HepG2 (cell line): Measurements from ENCODE around the gene ZNF141. TPM values are rescaled to one million over a fixed set of nuclear protein-coding genes. Genes with fewer than 3 reads are reported as not detected.

Experiments used
- ATAC-seq: fragments of 200-7000 bp; cut with Tn5 transposase; 3 replicates; pipeline ENCODE4 v1.9.1; 2020; ENCODE audit warnings: mild to moderate bottlenecking, moderate library complexity
- BruUV-seq: library from RNA; stranded (reverse); fragments of 400-500 nt; replicated peaks from 2 replicates; lab custom pipeline; 2021; lab: Mats Ljungman, UMichigan
- CTCF ChIA-PET: fragments of 300-600 bp; formaldehyde crosslinking; extraction: SDS; loops from one replicate; lab custom pipeline; 2021; ENCODE audit warnings: low total read pairs, inconsistent platforms, low intra/inter-chr PET ratio; lab: Yijun Ruan, JAX
- POLR2A ChIA-PET: fragments of 350-600 bp; sonication (Branson Sonifier 250); formaldehyde crosslinking; loops from one replicate; lab custom pipeline; 2020; ENCODE audit warnings: antibody characterized with exemption, inconsistent platforms; lab: Yijun Ruan, JAX
- DNase-seq: peaks from one replicate; pipeline ENCODE4 v3.0.0-alpha.2; 2015; ENCODE audit warnings: low spot score
- FAIRE-seq: peaks from 3 replicates; lab custom pipeline; 2011; peaks lifted over from hg19 to GRCh38; lab: Jason Lieb, UNC
- H2AFZ ChIP-seq: one replicate; pipeline ENCODE4 v1.6.1; 2011; ENCODE audit warnings: low read length, inconsistent platforms
- H3K27ac ChIP-seq: fragments of 300-600 bp; 3 replicates; pipeline ENCODE4 v1.8.0; 2011; ENCODE audit warnings: mixed run types, mild to moderate bottlenecking, mixed read lengths, low read length, inconsistent platforms; ENCODE audit not compliant: insufficient read depth; ENCODE audit errors: extremely low read length
- H3K27me3 ChIP-seq, 2 experiments: fragments of 200-600 bp in 1 of 2; 2 replicates in 1 of 2; 3 replicates in 1 of 2; pipeline versions ENCODE4 v1.6.0 to v1.8.0; 2011; ENCODE audit warnings: low read length in 2 of 2, mild to moderate bottlenecking in 2 of 2, moderate library complexity in 2 of 2, inconsistent platforms in 1 of 2; ENCODE audit not compliant: insufficient read depth in 2 of 2, control insufficient read depth in 1 of 2
- H3K36me3 ChIP-seq, 2 experiments: fragments of 200-600 bp in 1 of 2; replicated peaks in 1 of 2; 2 replicates in 1 of 2; 3 replicates in 1 of 2; pipeline versions ENCODE4 v1.5.1 to v1.8.0; 2011; ENCODE audit warnings: low read length in 2 of 2, inconsistent platforms in 1 of 2; ENCODE audit not compliant: insufficient read depth in 2 of 2, control insufficient read depth in 1 of 2
- H3K4me1 ChIP-seq: 2 replicates; pipeline ENCODE4 v1.5.1; 2012; ENCODE audit warnings: low read length, inconsistent platforms; ENCODE audit not compliant: insufficient read depth
- H3K4me2 ChIP-seq: 2 replicates; pipeline ENCODE4 v1.6.0; 2011; ENCODE audit warnings: low read depth, low read length, inconsistent platforms
- H3K4me3 ChIP-seq, 3 experiments: fragments of 200-600 bp in 1 of 3; sonication (generic), shearing (Covaris generic) in 1 of 3; replicated peaks in 1 of 3; 2 replicates each; pipeline ENCODE4 v1.5.1; 2011 to 2016; ENCODE audit warnings: low read length in 3 of 3, inconsistent platforms in 2 of 3, low read depth in 2 of 3, mild to moderate bottlenecking in 2 of 3, control low read depth in 1 of 3, mixed read lengths in 1 of 3; ENCODE audit not compliant: insufficient read depth in 1 of 3
- H3K79me2 ChIP-seq: one replicate; pipeline ENCODE4 v1.6.1; 2011; ENCODE audit warnings: low read length, inconsistent platforms; ENCODE audit not compliant: insufficient read depth
- H3K9ac ChIP-seq: 2 replicates; pipeline ENCODE4 v1.6.0; 2011; ENCODE audit warnings: mild to moderate bottlenecking, low read depth, low read length, inconsistent platforms; ENCODE audit not compliant: insufficient read depth
- H3K9me3 ChIP-seq: 2 replicates; pipeline ENCODE4 v1.5.1; 2012; ENCODE audit warnings: mild to moderate bottlenecking, low read length
- H4K20me1 ChIP-seq: 2 replicates; pipeline ENCODE4 v1.6.0; 2011; ENCODE audit warnings: inconsistent platforms, mild to moderate bottlenecking, low read length, moderate library complexity; ENCODE audit not compliant: insufficient read depth
- CEBPG ChIP-seq: IDR thresholded peaks from 2 replicates; pipeline ENCODE4 v1.6.1; 2016
- SETDB1 ChIP-seq: sonication (generic); formaldehyde crosslinking; IDR thresholded peaks from 2 replicates; pipeline ENCODE4 v1.5.1; 2020; ENCODE audit warnings: missing genetic modification reagents, mild to moderate bottlenecking, borderline replicate concordance
- SMYD3 ChIP-seq: sonication (generic); formaldehyde crosslinking; IDR thresholded peaks from 2 replicates; pipeline ENCODE4 v1.8.1; 2023; ENCODE audit warnings: mild to moderate bottlenecking, missing genetic modification reagents
- ZNF263 ChIP-seq: sonication (generic); formaldehyde crosslinking; IDR thresholded peaks from 2 replicates; pipeline ENCODE4 v1.4.0; 2020; ENCODE audit warnings: missing genetic modification reagents
- ZNF331 ChIP-seq: sonication (generic); formaldehyde crosslinking; IDR thresholded peaks from 2 replicates; pipeline ENCODE4 v1.4.0; 2020; ENCODE audit warnings: missing genetic modification reagents
- ZNF709 ChIP-seq: sonication (generic); formaldehyde crosslinking; IDR thresholded peaks from 2 replicates; pipeline ENCODE4 v1.5.0; 2020; ENCODE audit warnings: mild to moderate bottlenecking, missing genetic modification reagents
- ZNF75D ChIP-seq: sonication (generic); formaldehyde crosslinking; IDR thresholded peaks from 2 replicates; pipeline ENCODE4 v1.8.1; 2023; ENCODE audit warnings: missing genetic modification reagents, mild to moderate bottlenecking, borderline replicate concordance
- ZNF772 ChIP-seq: sonication (generic); formaldehyde crosslinking; IDR thresholded peaks from 2 replicates; pipeline ENCODE4 v1.5.0; 2020; ENCODE audit warnings: mild to moderate bottlenecking, missing genetic modification reagents
- ZSCAN21 ChIP-seq: sonication (generic); formaldehyde crosslinking; IDR thresholded peaks from 2 replicates; pipeline ENCODE4 v1.8.0; 2022; ENCODE audit warnings: mild to moderate bottlenecking, missing genetic modification reagents, moderate library complexity, borderline replicate concordance
- WGBS: methylation state at CpG from one replicate; pipeline ENCODE4 v1.1.6; 2017; ENCODE audit warnings: low lambda C conversion rate; 5-methylcytosine and 5-hydroxymethylcytosine counted together
- in situ Hi-C: cut with HindIII; loops from 2 replicates; pipeline ENCODE4 v1.10.0; 2017; ENCODE audit warnings: low pct_unique_long_range_greater_than_20kb; ENCODE audit not compliant: extremely low pct_ligation_motif_present
- intact Hi-C: fragments of 100-400 bp; cut with micrococcal nuclease; formaldehyde crosslinking; loops from one replicate; pipeline ENCODE4 v1.10.0; 2022; ENCODE audit not compliant: unreplicated experiment
- polyA plus RNA-seq, 8 experiments: library from polyadenylated mRNA; depleted of rRNA in 3 of 8; stranded (reverse) in 7 of 8; unstranded in 1 of 8; fragments of >200 nt; fragmentation: Illumina TruSeq in 4 of 8; extraction: Trizol in 4 of 8; gene quantifications; 2 replicates each; pipeline versions ENCODE4 v1.2.1 to v1.2.3, GENCODE V29; 2011 to 2016; ENCODE audit warnings: low read depth in 4 of 8, missing spikeins in 1 of 8, mixed read lengths in 1 of 8; ENCODE audit not compliant: insufficient read depth in 1 of 8
- total RNA-seq, 5 experiments: library from RNA; depleted of rRNA; stranded (reverse); fragments of >200 nt; fragmentation: Illumina TruSeq; extraction: Trizol; gene quantifications; 2 replicates each; pipeline ENCODE4 v1.2.3, GENCODE V29; 2016; ENCODE audit warnings: low read depth in 1 of 5
- TF ChIP-seq, protein P1 (sequence below): sonication (generic); formaldehyde crosslinking; IDR thresholded peaks from 2 replicates; pipeline ENCODE4 v1.4.0; 2020; ENCODE audit warnings: missing genetic modification reagents, low read depth, mild to moderate bottlenecking, borderline replicate concordance
- TF ChIP-seq, protein P2 (sequence below): sonication (generic); formaldehyde crosslinking; IDR thresholded peaks from 2 replicates; pipeline ENCODE4 v1.4.0; 2020; ENCODE audit warnings: mild to moderate bottlenecking, missing genetic modification reagents, borderline replicate concordance
- TF ChIP-seq, protein P3 (sequence below): sonication (generic); formaldehyde crosslinking; IDR thresholded peaks from 2 replicates; pipeline ENCODE4 v1.5.0; 2020; ENCODE audit warnings: missing genetic modification reagents
- TF ChIP-seq, protein P4 (sequence below): sonication (generic); formaldehyde crosslinking; IDR thresholded peaks from 2 replicates; pipeline ENCODE4 v1.5.0; 2020; ENCODE audit warnings: mild to moderate bottlenecking, missing genetic modification reagents, borderline replicate concordance

ZNF141 gene
- total and polyA plus RNA-seq, 2 of the 13 experiments (the other 11 are each of a cell fraction or from before 2014, with no cell fraction given): not detected

DNA sequence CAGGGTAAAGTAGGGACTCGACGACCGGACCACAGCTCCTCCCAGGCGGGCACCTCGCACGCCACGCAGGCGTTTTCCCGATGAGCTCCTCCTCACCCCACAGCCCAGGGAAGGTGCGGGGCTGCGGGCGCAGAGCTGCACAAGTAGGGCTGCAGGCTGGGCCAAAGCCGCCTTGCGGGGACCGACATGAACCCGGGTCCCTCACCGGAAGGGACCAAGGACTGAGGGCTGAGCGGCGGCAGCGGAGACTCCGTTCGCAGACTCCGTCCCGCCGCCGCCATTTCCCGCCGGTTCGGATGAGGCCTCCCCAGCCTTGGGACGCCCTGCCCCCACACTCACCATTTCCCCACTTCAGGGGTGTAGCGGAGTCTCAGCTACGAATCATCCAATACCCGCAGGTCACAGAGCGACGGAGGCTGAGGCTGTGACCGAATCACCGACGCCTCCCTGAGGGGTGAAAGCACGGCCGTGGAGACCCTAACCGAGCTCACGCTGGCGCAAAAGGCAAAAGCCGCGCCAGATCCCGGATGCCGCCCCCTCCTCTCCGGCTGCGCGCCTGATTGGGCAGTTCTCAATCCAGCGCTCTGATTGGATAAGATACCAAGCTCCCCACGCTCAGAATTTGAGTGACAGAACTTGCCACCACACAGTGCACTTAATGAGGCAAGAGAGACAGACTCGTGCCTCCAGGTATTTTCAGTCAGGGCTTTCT is 32.5 kb upstream of the ZNF141 start, which contains the start of gene ZNF732:
Gene ZNF732, minus strand, starts transcription at position 506 of the 712 bp plus-strand sequence. Its CDS starts 164 bp downstream, at position 342.
- no peak for FAIRE-seq
- Histone ChIP-seq H3K27ac (no peak within 1 kb of the TSS), H3K4me1 (no peaks in the 10 kb centered on the region), H3K4me2 (no peak within 1 kb of the TSS), H3K9me3 (peaks cover 76% of the 10 kb centered on the region), H3K36me3 (no peaks in the 10 kb centered on the region), H3K4me3 (no peak within 1 kb of the TSS)
- BruUV-seq: no TSS peak
- 75% methylated on average over 46 of the region's 53 CpGs for WGBS
- TF ChIP-seq ZNF263 (CRISPR knock-in tag) (no peak), ZNF709 (no peak), ZSCAN21 (CRISPR knock-in tag) (no peak), ZNF772 (CRISPR knock-in tag) (no peak), ZNF331 (CRISPR knock-in tag) (no peak), ZNF75D (CRISPR knock-in tag) (no peak), SMYD3 (no peak), SETDB1 (CRISPR knock-in tag) (no peak), CEBPG (CRISPR knock-in tag) (no peak)
- TF ChIP-seq, protein P1, sequence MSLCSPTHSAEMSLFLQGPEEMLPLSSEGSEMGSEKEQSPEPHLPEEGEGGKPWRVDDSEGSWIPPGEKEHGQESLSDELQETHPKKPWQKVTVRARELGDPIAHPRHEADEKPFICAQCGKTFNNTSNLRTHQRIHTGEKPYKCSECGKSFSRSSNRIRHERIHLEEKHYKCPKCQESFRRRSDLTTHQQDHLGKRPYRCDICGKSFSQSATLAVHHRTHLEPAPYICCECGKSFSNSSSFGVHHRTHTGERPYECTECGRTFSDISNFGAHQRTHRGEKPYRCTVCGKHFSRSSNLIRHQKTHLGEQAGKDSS: no peak
- TF ChIP-seq, protein P2, sequence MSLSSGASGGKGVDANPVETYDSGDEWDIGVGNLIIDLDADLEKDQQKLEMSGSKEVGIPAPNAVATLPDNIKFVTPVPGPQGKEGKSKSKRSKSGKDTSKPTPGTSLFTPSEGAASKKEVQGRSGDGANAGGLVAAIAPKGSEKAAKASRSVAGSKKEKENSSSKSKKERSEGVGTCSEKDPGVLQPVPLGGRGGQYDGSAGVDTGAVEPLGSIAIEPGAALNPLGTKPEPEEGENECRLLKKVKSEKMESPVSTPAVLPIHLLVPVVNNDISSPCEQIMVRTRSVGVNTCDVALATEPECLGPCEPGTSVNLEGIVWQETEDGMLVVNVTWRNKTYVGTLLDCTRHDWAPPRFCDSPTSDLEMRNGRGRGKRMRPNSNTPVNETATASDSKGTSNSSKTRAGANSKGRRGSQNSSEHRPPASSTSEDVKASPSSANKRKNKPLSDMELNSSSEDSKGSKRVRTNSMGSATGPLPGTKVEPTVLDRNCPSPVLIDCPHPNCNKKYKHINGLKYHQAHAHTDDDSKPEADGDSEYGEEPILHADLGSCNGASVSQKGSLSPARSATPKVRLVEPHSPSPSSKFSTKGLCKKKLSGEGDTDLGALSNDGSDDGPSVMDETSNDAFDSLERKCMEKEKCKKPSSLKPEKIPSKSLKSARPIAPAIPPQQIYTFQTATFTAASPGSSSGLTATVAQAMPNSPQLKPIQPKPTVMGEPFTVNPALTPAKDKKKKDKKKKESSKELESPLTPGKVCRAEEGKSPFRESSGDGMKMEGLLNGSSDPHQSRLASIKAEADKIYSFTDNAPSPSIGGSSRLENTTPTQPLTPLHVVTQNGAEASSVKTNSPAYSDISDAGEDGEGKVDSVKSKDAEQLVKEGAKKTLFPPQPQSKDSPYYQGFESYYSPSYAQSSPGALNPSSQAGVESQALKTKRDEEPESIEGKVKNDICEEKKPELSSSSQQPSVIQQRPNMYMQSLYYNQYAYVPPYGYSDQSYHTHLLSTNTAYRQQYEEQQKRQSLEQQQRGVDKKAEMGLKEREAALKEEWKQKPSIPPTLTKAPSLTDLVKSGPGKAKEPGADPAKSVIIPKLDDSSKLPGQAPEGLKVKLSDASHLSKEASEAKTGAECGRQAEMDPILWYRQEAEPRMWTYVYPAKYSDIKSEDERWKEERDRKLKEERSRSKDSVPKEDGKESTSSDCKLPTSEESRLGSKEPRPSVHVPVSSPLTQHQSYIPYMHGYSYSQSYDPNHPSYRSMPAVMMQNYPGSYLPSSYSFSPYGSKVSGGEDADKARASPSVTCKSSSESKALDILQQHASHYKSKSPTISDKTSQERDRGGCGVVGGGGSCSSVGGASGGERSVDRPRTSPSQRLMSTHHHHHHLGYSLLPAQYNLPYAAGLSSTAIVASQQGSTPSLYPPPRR (CRISPR knock-in tag): no peak
- TF ChIP-seq, protein P3, sequence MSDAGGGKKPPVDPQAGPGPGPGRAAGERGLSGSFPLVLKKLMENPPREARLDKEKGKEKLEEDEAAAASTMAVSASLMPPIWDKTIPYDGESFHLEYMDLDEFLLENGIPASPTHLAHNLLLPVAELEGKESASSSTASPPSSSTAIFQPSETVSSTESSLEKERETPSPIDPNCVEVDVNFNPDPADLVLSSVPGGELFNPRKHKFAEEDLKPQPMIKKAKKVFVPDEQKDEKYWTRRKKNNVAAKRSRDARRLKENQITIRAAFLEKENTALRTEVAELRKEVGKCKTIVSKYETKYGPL (CRISPR knock-in tag): no peak
- TF ChIP-seq, protein P4, sequence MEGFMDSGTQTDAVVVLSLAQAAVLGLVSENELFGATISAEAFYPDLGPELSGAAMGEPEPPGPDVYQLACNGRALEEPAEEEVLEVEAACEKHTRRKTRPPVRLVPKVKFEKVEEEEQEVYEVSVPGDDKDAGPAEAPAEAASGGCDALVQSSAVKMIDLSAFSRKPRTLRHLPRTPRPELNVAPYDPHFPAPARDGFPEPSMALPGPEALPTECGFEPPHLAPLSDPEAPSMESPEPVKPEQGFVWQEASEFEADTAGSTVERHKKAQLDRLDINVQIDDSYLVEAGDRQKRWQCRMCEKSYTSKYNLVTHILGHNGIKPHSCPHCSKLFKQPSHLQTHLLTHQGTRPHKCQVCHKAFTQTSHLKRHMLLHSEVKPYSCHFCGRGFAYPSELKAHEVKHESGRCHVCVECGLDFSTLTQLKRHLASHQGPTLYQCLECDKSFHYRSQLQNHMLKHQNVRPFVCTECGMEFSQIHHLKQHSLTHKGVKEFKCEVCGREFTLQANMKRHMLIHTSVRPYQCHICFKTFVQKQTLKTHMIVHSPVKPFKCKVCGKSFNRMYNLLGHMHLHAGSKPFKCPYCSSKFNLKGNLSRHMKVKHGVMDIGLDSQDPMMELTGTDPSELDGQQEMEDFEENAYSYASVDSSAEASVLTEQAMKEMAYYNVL (CRISPR knock-in tag): no peak
- TF ChIP-seq, all 625 proteins: peak for 0
- no peak within 1 kb of the TSS for H2AFZ ChIP-seq
- H4K20me1 ChIP-seq: no peaks in the 10 kb centered on the region
- intact Hi-C loops: no loop called here
- no peaks in the 10 kb centered on the region for H3K27me3 ChIP-seq
- DNase-seq (no peak), ATAC-seq (no peak)
- H3K79me2 ChIP-seq: no peaks in the 10 kb centered on the region
- ChIA-PET POLR2A (no interaction called here), CTCF (no interaction called here)
- H3K9ac ChIP-seq: no peak within 1 kb of the TSS
- in situ Hi-C loops: no loop called here
